ENCODE results near the gene ZNF446.

Gene ZNF446

DNA sequence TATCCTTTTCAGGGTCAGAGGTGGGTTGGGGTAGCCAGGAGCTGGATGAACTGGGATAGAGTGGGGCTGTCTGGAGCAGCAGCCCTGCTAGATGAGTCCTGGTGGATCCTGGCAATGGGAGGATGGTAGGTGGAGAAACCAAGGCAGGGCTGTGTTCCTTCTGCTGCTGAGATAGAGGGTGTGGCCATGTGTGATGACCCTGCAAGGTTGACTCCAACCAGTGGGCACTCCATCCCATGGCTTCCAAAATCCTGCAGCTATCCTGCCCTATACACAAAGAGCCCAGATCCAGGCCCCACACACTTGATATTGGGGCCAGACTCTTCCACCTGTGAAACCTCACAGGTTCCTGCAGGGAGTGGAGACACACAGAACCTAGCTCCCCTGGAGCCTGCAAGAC, 2.4 kb upstream of the ZNF446 start:
- Histone ChIP-seq H2BK120ac (ENCODE audit: low read depth, low read length) (no peak overlapping the region), H3K27ac (ENCODE audit: low read depth, low read length) (no peak overlapping the region), H3K4me3 (ENCODE audit: low read length) (no peak overlapping the region), H4K8ac (ENCODE audit: low read depth, low read length) (no peak overlapping the region), H2BK15ac (replicated peaks; ENCODE audit: low read depth) (no peak overlapping the region), H3K79me2 (ENCODE audit: control insufficient read depth, insufficient read depth, low read length) (no peaks in the 10 kb centered on the region), H4K5ac (ENCODE audit: low read length) (no peak overlapping the region), H3K18ac (ENCODE audit: low read length) (no peak overlapping the region), H3K9ac (ENCODE audit: low read length) (no peak overlapping the region), H3K4me2 (ENCODE audit: low read length) (no peak overlapping the region), H3K4me1 (ENCODE audit: control insufficient read depth, low read depth, low read length) (peaks cover 3% of the 10 kb centered on the region), H2AK5ac (ENCODE audit: low read length) (no peak overlapping the region), H3K4ac (ENCODE audit: low read depth, low read length) (no peak overlapping the region), H3K36me3 (ENCODE audit: control insufficient read depth, insufficient read depth, low read length) (peaks cover 3% of the 10 kb centered on the region), H2BK5ac (ENCODE audit: low read length) (no peak overlapping the region), H3K79me1 (ENCODE audit: low read length) (peaks cover under 1% of the 10 kb centered on the region), H3K23ac (ENCODE audit: low read length) (no peak overlapping the region), H3K27me3 (ENCODE audit: insufficient read depth, low read length, poor library complexity) (no peaks in the 10 kb centered on the region), H3K56ac (ENCODE audit: low read length) (no peak overlapping the region)
- no peak for DNase-seq

DNA sequence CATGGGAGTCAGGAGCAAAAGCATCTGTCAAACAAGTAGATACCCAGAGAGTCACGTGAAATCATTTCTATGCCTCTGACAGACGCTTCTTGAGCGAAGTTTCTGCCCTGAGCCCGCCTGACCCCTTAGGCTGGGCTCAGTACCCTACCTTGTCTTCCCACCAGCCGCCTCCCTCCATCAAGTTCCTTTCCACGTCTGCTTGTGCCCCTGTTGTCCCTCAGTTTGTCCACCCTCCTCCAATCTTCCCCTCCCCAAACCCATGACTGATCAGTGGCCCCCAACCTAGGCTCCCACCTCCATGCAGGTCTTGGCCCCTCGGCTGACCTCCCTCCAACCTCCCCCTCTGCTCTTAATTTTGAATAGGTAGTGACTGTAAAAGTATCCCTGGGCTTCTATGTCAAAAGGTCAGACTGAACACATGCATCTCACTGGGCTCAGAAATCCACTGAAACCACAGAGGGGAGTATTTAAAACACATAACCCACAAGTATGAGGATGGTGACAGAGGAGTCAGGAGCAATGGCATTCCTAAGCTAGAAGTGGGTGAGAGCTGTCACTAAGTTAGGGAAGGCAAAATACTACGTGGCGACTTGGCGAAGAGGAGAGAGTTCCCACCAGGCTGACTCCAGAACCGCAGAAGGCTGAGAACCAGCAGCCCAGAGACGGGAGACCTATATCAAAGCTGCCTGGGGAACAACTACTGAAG, 1.7 kb upstream of the ZNF446 start:
- no peak overlapping the region for H2BK15ac ChIP-seq (replicated peaks; ENCODE audit: low read depth)
- no peak overlapping the region for H3K27ac ChIP-seq (ENCODE audit: low read depth, low read length)
- H3K23ac ChIP-seq (ENCODE audit: low read length), result no peak overlapping the region
- no peak overlapping the region for H3K4me2 ChIP-seq (ENCODE audit: low read length)
- H3K56ac ChIP-seq (ENCODE audit: low read length), result no peak overlapping the region
- no peak for DNase-seq
- H3K4me1 ChIP-seq (ENCODE audit: control insufficient read depth, low read depth, low read length), result peaks cover 3% of the 10 kb centered on the region
- H3K4ac ChIP-seq (ENCODE audit: low read depth, low read length), result no peak overlapping the region
- no peaks in the 10 kb centered on the region for H3K79me1 ChIP-seq (ENCODE audit: low read length)
- H3K4me3 ChIP-seq (ENCODE audit: low read length), result no peak overlapping the region
- whole genome bisulfite sequencing (ENCODE audit: extremely low coverage, insufficient coverage, low lambda C conversion rate), result no CpG with 5 or more reads among the region's 12 CpGs
- H3K36me3 ChIP-seq (ENCODE audit: control insufficient read depth, insufficient read depth, low read length), result peaks cover 3% of the 10 kb centered on the region
- no peaks in the 10 kb centered on the region for H3K27me3 ChIP-seq (ENCODE audit: insufficient read depth, low read length, poor library complexity)
- no peak overlapping the region for H2AK5ac ChIP-seq (ENCODE audit: low read length)
- no peak overlapping the region for H2BK5ac ChIP-seq (ENCODE audit: low read length)
- H3K79me2 ChIP-seq (ENCODE audit: control insufficient read depth, insufficient read depth, low read length), result no peaks in the 10 kb centered on the region
- H2BK120ac ChIP-seq (ENCODE audit: low read depth, low read length), result no peak overlapping the region
- H3K9ac ChIP-seq (ENCODE audit: low read length), result no peak overlapping the region
- H3K18ac ChIP-seq (ENCODE audit: low read length), result no peak overlapping the region
- no peak overlapping the region for H4K5ac ChIP-seq (ENCODE audit: low read length)
- no peak overlapping the region for H4K8ac ChIP-seq (ENCODE audit: low read depth, low read length)

DNA sequence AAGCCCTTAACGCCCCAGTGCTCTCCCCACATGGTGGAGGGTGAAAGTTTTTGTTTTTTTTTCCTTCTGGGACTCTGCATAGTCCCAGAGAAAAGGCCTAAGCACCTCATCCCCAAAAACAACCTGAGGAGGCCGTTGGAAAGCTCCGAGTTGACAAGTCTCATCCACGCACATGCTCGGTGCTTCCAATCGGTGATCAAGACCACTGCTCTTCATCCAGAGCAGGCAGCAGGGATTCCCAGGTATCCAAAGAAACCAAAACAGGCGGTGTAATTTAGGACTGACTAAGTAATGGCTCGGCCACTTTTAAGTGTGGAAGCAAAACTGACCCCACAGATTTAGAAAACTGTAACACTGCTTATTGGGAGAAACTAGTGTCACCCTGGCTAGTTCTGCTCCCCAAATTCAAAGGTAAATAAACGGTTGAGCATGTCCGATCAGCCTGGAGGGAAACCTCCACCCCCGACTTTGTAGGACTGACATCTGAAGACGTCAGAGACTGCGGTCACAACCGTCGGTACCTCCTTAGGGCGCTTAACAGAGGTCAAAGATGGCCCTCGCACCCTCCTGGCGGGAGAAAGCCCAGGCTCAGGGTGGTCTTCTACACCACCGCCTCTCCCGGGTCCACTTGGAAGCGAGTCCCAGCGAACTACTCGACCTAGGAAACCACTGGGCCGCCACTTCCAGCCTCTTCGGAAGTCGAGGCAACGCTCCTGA, 997 bp upstream of the ZNF446 start:
- Histone ChIP-seq H3K27me3 (ENCODE audit: insufficient read depth, low read length, poor library complexity) (no peaks in the 10 kb centered on the region), H3K18ac (ENCODE audit: low read length) (no peak overlapping the region), H4K8ac (ENCODE audit: low read depth, low read length) (no peak overlapping the region), H2BK15ac (replicated peaks; ENCODE audit: low read depth) (no peak overlapping the region), H2AK5ac (ENCODE audit: low read length) (no peak overlapping the region), H2BK5ac (ENCODE audit: low read length) (no peak overlapping the region), H3K4me2 (ENCODE audit: low read length) (peak overlapping the region; percentile 80), H3K56ac (ENCODE audit: low read length) (peak overlapping the region; percentile 69), H3K9ac (ENCODE audit: low read length) (peak overlapping the region; percentile 65), H3K4ac (ENCODE audit: low read depth, low read length) (no peak overlapping the region), H3K23ac (ENCODE audit: low read length) (no peak overlapping the region), H2BK120ac (ENCODE audit: low read depth, low read length) (no peak overlapping the region), H3K79me1 (ENCODE audit: low read length) (no peaks in the 10 kb centered on the region), H3K4me3 (ENCODE audit: low read length) (peak overlapping the region; percentile 11), H3K79me2 (ENCODE audit: control insufficient read depth, insufficient read depth, low read length) (no peaks in the 10 kb centered on the region), H3K27ac (ENCODE audit: low read depth, low read length) (no peak overlapping the region), H4K5ac (ENCODE audit: low read length) (no peak overlapping the region), H3K4me1 (ENCODE audit: control insufficient read depth, low read depth, low read length) (peaks cover 3% of the 10 kb centered on the region), H3K36me3 (ENCODE audit: control insufficient read depth, insufficient read depth, low read length) (peaks cover 3% of the 10 kb centered on the region)
- no CpG with 5 or more reads among the region's 27 CpGs for WGBS (ENCODE audit: extremely low coverage, insufficient coverage, low lambda C conversion rate)
- DNase-seq, result no peak

DNA sequence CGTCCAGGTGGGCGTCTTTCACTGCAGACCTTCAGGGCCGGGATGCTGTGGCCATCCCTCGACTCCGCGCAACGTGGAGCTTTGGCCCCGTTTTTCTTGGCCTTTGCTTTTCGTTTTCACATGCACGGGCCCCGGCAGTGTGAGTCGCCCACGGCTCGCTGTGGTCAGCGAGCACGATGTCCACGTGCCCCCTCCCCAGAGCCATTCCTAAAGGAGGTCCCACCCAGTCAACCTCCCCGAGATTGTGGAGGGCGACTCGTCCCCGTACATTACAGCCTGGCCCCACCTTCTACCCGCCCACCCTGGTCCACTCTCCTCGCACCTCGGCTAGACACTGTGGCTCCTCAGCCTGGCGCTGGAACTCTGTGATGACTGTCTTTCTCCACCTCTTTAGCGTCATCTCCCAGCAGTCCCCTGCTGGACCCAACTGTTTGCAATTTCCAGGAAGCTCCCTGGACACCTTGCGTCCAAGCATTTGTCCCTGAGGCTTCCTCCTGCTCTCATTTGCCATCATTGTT, 405 bp downstream of the ZNF446 start:
- Histone ChIP-seq H3K9ac (ENCODE audit: low read length) (peak overlapping the region; percentile 85), H4K8ac (ENCODE audit: low read depth, low read length) (no peak overlapping the region), H3K4me2 (ENCODE audit: low read length) (peak overlapping the region; percentile 85), H3K56ac (ENCODE audit: low read length) (peak overlapping the region; percentile 85), H3K4me1 (ENCODE audit: control insufficient read depth, low read depth, low read length) (peaks cover 3% of the 10 kb centered on the region), H3K79me2 (ENCODE audit: control insufficient read depth, insufficient read depth, low read length) (no peaks in the 10 kb centered on the region), H3K4ac (ENCODE audit: low read depth, low read length) (no peak overlapping the region), H3K4me3 (ENCODE audit: low read length) (peak overlapping the region; percentile 56), H2AK5ac (ENCODE audit: low read length) (no peak overlapping the region), H2BK5ac (ENCODE audit: low read length) (no peak overlapping the region), H4K5ac (ENCODE audit: low read length) (no peak overlapping the region), H3K27ac (ENCODE audit: low read depth, low read length) (peak overlapping the region; percentile 87), H3K36me3 (ENCODE audit: control insufficient read depth, insufficient read depth, low read length) (peaks cover 3% of the 10 kb centered on the region), H2BK15ac (replicated peaks; ENCODE audit: low read depth) (no peak overlapping the region), H3K18ac (ENCODE audit: low read length) (peak overlapping the region; percentile 6), H3K79me1 (ENCODE audit: low read length) (no peaks in the 10 kb centered on the region), H2BK120ac (ENCODE audit: low read depth, low read length) (no peak overlapping the region), H3K27me3 (ENCODE audit: insufficient read depth, low read length, poor library complexity) (no peaks in the 10 kb centered on the region), H3K23ac (ENCODE audit: low read length) (no peak overlapping the region)
- WGBS (ENCODE audit: extremely low coverage, insufficient coverage, low lambda C conversion rate), result no CpG with 5 or more reads among the region's 27 CpGs
- DNase-seq, result peak; percentile 39

- no peak overlapping the region for H3K4me3 ChIP-seq (ENCODE audit: low read length)
- H3K79me1 ChIP-seq (ENCODE audit: low read length), result no peaks in the 10 kb centered on the region
- H3K18ac ChIP-seq (ENCODE audit: low read length), result no peak overlapping the region
- H3K4me1 ChIP-seq (ENCODE audit: control insufficient read depth, low read depth, low read length), result peaks cover 3% of the 10 kb centered on the region
- no peaks in the 10 kb centered on the region for H3K79me2 ChIP-seq (ENCODE audit: control insufficient read depth, insufficient read depth, low read length)
- H4K8ac ChIP-seq (ENCODE audit: low read depth, low read length), result no peak overlapping the region
- no peak overlapping the region for H2BK120ac ChIP-seq (ENCODE audit: low read depth, low read length)
- no peak overlapping the region for H2AK5ac ChIP-seq (ENCODE audit: low read length)
- H2BK5ac ChIP-seq (ENCODE audit: low read length), result no peak overlapping the region
- peaks cover 1% of the 10 kb centered on the region for H3K36me3 ChIP-seq (ENCODE audit: control insufficient read depth, insufficient read depth, low read length)
- no peak overlapping the region for H3K4ac ChIP-seq (ENCODE audit: low read depth, low read length)
- H3K56ac ChIP-seq (ENCODE audit: low read length), result peak overlapping the region; percentile 85
- WGBS (ENCODE audit: extremely low coverage, insufficient coverage, low lambda C conversion rate), result no CpG with 5 or more reads among the region's 15 CpGs
- H3K27ac ChIP-seq (ENCODE audit: low read depth, low read length), result no peak overlapping the region
- no peak overlapping the region for H3K4me2 ChIP-seq (ENCODE audit: low read length)
- no peaks in the 10 kb centered on the region for H3K27me3 ChIP-seq (ENCODE audit: insufficient read depth, low read length, poor library complexity)
- H3K9ac ChIP-seq (ENCODE audit: low read length), result no peak overlapping the region
- no peak for DNase-seq
- no peak overlapping the region for H4K5ac ChIP-seq (ENCODE audit: low read length)
- H3K23ac ChIP-seq (ENCODE audit: low read length), result no peak overlapping the region
- no peak overlapping the region for H2BK15ac ChIP-seq (replicated peaks; ENCODE audit: low read depth)
These were observed 978 bp downstream of the ZNF446 start for GRCh38 chr19:58477130-58477529.

All from mesendoderm (in vitro differentiated cells).